ENCODE measurements around the gene PARP1.
"Not testable (repeated sequence)": the region's sequence is repeated elsewhere in the genome, so short reads cannot be mapped to it uniquely, and the experiment has no call there.

PARP1 gene

GRCh38 chr1:226428791-226429461 is 21.0 kb upstream of the PARP1 start:
- no peak for DNase-seq

DNA sequence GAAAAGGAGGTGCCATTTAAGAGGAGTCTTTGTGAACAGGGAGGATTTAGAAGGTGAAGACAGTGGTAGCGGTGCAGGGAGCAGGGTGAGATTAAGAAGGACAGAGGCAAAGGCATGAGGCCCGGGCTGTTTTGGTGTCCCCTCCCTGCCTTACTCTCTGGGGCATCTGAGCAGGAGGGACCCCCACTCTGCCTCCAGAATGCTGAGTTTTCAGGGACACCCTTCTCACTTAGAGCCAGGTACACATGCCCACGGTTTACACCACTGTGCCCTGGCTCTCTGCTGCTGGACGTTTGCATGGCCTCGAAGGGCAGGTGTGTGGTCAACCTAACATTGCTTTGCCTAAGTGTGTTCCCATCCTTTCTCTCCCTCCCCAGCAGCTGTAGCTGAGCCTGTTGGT is 20.5 kb upstream of the PARP1 start:
- DNase-seq = no peak

- DNase-seq = no peak
Measured at GRCh38 chr1:226427131-226427530, 19.2 kb upstream of the PARP1 start.

GRCh38 chr1:226426395-226426794 is 18.5 kb upstream of the PARP1 start:
- not testable (repeated sequence) for DNase-seq

DNA sequence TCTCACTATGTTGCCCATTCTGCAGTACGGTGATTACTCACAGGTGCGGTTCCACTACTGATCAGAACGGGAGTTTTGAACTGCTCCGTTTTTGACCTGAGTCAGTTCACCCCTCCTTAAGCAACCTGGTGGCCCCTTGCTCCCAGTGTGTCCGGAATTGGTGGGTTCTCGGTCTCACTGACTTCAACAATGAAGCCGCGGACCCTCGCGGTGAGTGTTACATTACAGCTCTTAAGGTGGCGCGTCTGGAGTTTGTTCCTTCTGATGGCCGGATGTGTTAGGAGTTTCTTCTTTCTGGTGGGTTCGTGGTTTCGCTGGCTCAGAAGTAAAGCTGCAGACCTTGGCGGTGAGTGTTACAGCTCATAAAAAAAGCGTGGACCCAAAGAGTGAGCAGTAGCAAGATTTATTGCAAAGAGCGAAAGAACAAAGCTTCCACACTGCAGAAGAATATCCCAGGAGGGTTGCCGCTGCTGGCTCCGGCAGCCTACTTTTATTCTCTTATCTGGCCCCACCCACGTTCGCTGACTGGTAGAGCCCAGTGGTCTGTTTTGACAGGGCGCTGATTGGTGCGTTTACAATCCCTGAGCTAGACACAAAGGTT is 17.6 kb upstream of the PARP1 start:
- no peak for DNase-seq

- DNase-seq = no peak
Measured at GRCh38 chr1:226425004-226425378, 17.1 kb upstream of the PARP1 start.

GRCh38 chr1:226424221-226425003 is 16.5 kb upstream of the PARP1 start:
- no peak for DNase-seq

DNA sequence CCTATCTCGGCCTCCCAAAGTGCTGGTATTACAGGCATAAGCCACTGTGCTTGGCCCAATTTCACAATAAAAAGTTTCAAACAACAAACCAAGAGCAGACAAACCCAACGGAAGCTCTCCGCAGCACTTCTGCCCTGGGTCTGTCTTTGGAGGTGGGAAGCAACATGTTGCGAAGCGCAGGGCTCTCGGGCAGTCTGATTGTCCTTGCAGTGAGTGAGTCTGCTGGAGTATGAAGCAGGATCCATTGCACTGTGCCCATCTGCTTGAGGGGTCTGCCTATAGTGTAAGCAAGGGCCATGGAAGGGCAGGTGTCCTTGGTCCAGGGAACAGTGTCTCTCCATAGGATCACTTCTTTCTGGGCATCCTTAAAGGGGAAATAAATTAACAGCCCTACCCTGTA is 14.6 kb upstream of the PARP1 start:
- DNase-seq = no peak

- no peak for DNase-seq
Measured at GRCh38 chr1:226420897-226421296, 13.0 kb upstream of the PARP1 start.

DNA sequence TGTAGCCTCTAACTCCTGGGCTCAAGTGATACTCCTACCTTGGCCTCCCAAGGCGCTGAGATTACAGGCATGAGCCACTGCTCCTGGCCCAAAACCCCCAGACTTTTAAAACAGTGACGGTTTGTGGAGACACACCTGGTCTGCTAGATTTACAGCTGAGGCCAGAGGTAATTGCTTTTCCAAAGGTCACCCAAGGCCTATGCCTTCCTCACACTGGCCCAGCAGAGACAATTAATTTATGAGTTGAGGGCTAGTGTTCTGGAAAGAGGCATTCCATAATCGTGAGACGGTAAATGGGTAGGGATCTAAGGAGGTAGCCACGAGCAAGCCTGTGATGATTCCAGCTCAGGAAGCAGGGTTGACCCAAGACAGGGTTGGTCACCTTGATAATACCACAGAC is 12.4 kb upstream of the PARP1 start:
- no peak for DNase-seq

DNA sequence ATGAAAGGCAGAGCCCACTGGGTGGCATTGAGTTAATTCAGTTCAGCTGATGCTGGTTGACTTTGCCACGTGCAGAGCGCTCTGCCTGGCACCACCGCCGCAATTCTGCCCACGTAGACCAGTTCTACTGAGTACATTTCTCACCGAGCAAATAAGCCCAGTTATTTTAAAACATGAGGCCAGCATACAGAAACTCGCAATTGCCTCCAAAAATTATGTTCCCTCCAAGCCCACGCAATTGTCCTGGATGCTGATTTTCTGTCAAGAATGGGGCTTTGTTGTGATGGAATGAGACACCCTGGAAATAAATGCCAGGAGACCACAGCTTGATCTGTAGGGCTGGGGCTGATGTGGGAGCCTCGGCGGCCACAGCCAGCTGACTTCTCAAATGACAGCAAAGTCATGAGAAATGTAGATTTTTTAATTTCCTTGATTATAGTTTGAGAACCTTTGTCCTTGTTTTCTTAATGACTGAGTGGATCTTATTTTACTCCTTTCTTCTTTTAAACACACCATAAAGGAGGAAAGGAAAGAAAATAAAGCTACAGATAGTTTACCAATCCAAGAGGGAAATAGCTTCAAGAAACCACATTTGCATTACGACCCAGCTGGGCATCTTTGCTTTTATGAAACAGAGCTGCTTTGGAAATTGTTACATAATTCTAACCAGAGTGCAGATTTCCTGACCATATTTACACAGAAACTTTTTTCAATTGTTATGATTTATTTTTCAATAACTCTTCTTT is 11.6 kb upstream of the PARP1 start:
- DNase-seq = no peak

DNA sequence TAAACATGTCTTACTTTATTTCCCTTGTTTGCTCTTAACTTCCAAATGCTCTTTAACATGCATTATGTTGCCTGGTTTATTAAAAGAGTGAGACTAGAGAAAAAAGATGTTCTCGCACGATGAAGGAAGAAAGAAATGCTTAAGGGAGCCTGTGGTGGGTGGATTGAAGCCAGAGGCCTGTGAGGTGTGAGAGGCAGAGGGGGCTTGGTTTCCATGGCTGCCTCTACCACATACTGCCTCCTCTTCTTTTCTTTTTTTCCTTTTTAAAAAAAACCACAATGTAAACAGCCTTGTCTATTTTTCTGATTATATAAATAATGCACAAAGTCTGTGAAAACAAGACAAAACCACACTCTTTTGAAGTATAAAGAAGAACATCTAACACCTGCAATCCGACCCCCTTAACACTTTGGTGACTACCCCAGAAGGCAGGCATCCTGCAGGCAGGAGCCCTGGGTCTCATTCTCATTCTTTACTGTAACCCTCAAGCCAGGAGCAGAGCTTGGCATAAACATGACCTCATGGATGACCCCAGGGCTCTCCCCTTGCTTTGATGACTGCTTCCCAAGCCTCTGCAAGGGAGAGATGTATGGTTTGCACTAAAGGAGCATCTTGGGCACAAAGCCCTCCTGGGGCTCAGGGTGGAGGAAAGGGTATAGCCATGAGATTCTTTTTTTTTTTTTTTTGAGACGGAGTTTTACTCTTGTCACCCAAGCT is 10.1 kb upstream of the PARP1 start:
- no peak for DNase-seq

DNA sequence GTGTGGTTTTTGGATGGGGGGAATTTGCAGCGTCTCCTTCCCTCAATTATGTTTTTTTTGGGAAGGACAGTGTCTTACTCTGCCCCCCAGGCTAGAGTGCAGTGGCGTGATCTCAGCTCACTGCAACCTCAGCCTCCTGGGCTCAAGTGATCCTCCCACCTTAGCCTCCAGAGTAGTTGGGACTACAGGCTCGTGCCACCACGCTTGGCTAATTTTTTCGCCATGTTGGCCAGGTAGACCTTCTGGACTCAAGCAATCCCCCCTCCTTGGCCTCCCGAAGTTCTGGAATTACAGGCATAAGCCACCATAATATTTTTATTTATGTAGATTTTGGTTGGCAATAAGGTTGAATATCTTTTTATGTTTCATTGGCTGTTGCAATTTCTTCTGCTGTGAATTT is 9.5 kb upstream of the PARP1 start:
- no peak for DNase-seq

DNA sequence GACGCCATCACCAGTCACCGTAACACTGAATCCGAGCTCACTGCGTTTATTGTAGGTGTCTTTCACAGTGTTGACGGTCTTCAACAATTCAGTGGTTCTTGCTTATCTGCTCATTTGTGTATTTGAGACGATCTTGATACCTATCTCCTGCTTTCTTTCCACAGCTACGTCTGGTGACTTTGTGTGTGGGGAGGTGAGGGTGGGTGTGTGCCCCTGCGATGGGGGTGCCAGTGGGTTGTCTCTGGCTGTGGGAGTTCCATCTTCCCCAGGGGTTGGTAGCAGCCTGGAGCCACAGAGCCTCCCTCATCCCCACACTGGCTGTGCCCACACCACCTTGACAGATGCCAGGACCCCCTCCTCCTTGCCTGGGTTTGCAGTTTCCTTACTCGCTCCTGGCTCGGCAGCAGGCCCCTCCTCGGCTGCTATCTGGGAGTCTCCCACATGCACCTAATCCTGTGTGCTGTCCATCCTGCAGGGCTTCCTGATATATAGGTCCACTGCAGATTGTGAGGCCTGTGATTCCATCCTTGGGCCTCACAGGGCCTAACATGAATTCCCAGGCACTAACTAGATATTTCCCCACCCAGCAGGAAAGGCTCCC is 6.3 kb upstream of the PARP1 start:
- no peak for DNase-seq

- DNase-seq = no peak
Measured at GRCh38 chr1:226411619-226412018, 3.7 kb upstream of the PARP1 start.

- DNase-seq = no peak
Measured at GRCh38 chr1:226410958-226411357, 3.1 kb upstream of the PARP1 start.

GRCh38 chr1:226409392-226409791 is 1.5 kb upstream of the PARP1 start:
- DNase-seq = no peak

GRCh38 chr1:226408285-226409184 is 642 bp upstream of the PARP1 start:
- no peak for DNase-seq

DNA sequence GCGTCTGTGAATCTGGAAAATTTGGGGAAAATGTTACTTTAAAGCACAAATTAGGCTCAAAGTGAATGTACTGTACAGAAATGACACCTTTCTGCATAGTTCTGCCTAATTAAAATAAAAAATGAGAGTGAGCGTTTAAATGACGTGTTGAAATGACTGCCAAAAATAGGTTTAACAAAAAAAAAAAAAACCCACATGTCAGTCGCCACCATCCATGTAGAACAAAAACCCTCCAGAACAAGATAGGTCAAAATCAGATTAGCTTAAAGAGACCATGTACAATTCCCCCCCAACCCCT is 745 bp downstream of the PARP1 start:
- DNase-seq = no peak

DNA sequence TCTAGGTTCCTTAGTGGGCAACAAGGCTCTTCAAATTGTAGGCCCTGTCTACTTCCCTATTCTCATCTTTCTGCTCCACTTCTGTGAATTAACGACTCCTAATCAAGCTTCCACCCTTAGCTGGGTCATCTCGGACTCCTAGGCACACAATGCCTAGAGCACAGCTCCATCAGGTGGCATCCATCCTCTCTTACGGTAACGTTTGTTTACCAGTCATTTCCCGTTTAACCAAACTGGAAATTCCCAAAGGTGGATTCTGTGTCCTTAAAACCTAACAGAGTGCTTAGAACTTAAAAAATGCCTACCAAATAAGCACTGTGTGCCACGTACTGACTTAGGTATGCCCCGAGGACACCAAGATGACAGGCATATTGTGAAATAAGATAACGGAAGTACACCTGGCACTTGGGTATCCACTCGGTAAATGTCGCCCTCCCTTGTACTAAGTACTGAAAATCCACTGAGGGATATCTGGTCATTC is 1.5 kb downstream of the PARP1 start:
- DNase-seq = no peak

DNA sequence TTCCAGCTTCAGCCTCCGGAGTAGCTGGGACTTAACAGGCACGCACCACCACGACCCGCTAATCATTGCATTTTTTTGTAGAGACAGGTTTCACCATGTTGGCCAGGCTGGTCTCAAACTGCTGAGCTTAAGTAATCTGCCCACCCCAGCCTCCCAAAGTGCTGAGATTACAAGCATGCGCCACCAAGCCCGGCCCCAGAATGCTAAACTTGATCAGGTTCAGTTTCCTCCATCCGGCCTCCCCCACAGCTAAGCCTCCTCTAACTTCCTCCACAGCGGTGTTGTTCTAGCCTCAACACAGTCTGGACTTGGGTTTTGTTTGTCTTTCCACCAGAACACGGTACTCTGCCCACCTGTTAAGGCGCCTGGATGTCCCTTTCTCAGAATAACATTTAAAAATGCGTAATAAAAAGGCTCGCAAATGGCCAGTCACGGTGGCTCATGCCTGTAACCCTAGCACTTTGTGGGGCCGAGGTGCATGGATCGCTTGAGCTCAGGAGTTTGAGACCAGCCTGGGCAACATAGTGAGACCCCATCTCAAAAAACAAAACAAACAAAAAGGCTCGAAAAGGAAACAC is 2.4 kb downstream of the PARP1 start:
- no peak for DNase-seq

Measured in activated T-cell treated with anti-CD3 and anti-CD28 coated beads for 4 hours (primary cell).